Upper lobe of right lung (tissue), 1 donor: ENCODE data around the gene PELI2. TPM values are rescaled to one million over a fixed set of nuclear protein-coding genes. Genes with fewer than 3 reads are reported as not detected.
A peak's percentile ranks its signal among the peaks of the same experiment; 100 is the strongest.

ENCODE experiments used
- ATAC-seq: fragments of 200-7000 bp; cut with Tn5 transposase; one replicate; pipeline ENCODE4 v1.9.1; 2020; ENCODE audit warnings: mild to moderate bottlenecking, moderate library complexity
- DNase-seq: peaks from one replicate; pipeline ENCODE4 v3.0.0-alpha.2; 2020
- H3K27ac ChIP-seq: fragments of 200-600 bp; one replicate; pipeline ENCODE4 v1.8.0; 2022
- H3K27me3 ChIP-seq: fragments of 200-600 bp; one replicate; pipeline ENCODE4 v1.8.0; 2022; ENCODE audit warnings: mild to moderate bottlenecking
- H3K36me3 ChIP-seq: fragments of 200-600 bp; one replicate; pipeline ENCODE4 v1.8.0; 2022
- H3K4me1 ChIP-seq: fragments of 200-600 bp; one replicate; pipeline ENCODE4 v1.8.0; 2022
- H3K4me3 ChIP-seq: fragments of 200-600 bp; one replicate; pipeline ENCODE4 v1.8.0; 2022; ENCODE audit warnings: mild to moderate bottlenecking
- H3K9me3 ChIP-seq: fragments of 200-600 bp; one replicate; pipeline ENCODE4 v1.8.0; 2022
- intact Hi-C: fragments of 100-400 bp; cut with DNase I; formaldehyde crosslinking; loops from one replicate; pipeline ENCODE4 v1.11.0; 2022
- total RNA-seq: library from RNA; stranded (reverse); fragmentation: NEBNext Ultra II Directional; extraction: Animal tissue kit (Norgen Biotek cat#: 25700); gene quantifications from one replicate; pipeline ENCODE4 v1.2.1, GENCODE V29; 2021
- TF ChIP-seq, protein P1 (sequence below): fragments of 200-600 bp; IDR thresholded peaks from one replicate; pipeline ENCODE4 v1.8.0; 2022; ENCODE audit warnings: antibody characterized with exemption
- donor health status: DM: no; HTN: yes; CAD: no; lungs with severe emphysema.

Gene PELI2
- total RNA-seq, 1 donor from 2014 or later = 25.7 TPM

DNA sequence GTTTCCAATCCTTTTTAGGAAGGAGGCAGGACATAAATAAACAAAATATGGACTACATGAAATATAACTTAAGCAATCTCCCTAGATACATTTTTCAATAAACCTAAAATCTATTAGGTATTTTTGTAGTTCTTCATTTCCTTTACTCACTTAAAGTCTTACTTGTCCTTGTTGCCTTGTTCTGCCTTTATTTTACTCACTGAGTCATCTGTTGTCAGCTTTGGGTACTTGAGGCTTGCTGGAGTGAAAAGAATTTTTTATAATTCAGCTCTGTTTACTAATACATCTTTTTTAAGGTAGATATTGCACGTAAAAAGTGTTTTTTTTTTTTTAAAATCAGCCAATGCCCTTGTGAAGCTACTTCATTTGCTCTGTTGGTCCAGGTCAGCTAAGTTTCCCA lies 216.2 kb downstream of the PELI2 start:
- H3K9me3 ChIP-seq = no peaks in the 10 kb centered on the region
- no peaks in the 10 kb centered on the region for H3K36me3 ChIP-seq
- intact Hi-C loops = no loop called here
- TF ChIP-seq, protein P1, sequence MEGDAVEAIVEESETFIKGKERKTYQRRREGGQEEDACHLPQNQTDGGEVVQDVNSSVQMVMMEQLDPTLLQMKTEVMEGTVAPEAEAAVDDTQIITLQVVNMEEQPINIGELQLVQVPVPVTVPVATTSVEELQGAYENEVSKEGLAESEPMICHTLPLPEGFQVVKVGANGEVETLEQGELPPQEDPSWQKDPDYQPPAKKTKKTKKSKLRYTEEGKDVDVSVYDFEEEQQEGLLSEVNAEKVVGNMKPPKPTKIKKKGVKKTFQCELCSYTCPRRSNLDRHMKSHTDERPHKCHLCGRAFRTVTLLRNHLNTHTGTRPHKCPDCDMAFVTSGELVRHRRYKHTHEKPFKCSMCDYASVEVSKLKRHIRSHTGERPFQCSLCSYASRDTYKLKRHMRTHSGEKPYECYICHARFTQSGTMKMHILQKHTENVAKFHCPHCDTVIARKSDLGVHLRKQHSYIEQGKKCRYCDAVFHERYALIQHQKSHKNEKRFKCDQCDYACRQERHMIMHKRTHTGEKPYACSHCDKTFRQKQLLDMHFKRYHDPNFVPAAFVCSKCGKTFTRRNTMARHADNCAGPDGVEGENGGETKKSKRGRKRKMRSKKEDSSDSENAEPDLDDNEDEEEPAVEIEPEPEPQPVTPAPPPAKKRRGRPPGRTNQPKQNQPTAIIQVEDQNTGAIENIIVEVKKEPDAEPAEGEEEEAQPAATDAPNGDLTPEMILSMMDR = no peak
- DNase-seq (no peak), ATAC-seq (no peak)
- H3K4me3 ChIP-seq = no peak overlapping the region
- no peaks in the 10 kb centered on the region for H3K27me3 ChIP-seq
- peaks cover 4% of the 10 kb centered on the region for H3K4me1 ChIP-seq
- no peak overlapping the region for H3K27ac ChIP-seq

DNA sequence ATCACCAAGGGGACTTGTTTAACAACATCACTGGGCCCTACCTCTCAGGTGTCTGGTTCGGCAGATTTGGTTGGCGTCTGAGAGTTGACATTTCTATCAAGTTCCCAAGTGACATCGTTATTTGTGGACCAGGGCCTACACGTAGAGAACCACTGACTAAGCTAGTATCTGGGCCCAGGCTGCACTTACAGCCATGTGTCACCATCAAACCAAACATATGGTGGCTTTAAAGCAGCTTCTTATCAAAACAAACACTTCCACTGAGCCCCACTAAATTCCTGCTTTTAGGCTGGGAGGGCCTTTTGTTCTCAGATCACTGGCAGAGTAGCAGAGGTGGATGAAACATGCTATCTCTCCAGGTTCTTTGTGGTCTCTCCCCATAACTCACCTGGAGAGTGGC lies 220.5 kb downstream of the PELI2 start:
- no peaks in the 10 kb centered on the region for H3K36me3 ChIP-seq
- no peaks in the 10 kb centered on the region for H3K27me3 ChIP-seq
- TF ChIP-seq, protein P1 = no peak
- no peak overlapping the region for H3K4me3 ChIP-seq
- H3K9me3 ChIP-seq = no peaks in the 10 kb centered on the region
- intact Hi-C loops = no loop called here
- no peak overlapping the region for H3K27ac ChIP-seq
- ATAC-seq = no peak
- DNase-seq = no peak
- peaks cover 23% of the 10 kb centered on the region for H3K4me1 ChIP-seq

DNA sequence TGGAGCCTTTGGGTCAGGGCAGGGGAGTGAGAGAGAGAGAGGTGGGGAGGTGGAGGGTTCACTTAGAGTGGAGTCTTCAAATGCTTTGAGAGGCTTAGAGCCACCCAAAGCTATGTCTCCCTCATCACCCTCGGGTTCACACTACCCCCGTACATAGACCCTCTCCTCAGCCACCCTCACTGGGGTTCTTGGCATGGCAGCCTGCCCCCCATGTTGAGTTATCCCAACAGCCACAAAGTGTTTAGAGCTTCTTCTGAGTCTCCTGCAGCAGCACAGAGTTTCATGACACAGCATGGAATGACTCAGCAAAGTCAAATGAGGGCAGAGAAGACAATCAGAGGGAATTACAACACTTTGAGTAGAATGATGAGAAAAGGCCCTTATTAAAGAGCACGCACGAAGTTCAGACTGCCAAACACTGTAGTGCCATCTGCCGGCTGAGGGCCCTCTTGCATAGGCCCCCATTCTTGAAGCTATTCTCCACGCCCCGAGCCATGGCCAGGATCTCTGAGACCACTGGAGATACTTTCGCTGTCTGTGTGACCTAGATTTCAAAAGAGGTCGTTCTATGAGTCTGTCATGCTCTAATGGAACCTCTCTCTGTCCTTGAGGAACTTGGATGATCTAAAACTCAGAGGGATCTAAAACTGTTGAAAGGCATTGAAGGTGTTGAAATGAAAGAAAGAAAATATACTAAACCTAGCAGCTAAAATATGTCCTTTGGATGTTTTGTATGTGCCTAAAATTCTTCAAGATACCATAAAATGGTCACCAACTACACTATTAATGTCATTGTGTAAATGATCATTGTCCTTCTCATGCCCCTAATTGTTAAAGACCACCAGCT lies 221.9 kb downstream of the PELI2 start:
- peak; percentile 81 for DNase-seq
- H3K27ac ChIP-seq = no peak overlapping the region
- intact Hi-C loops = no loop called here

GRCh38 chr14:56340932-56341331 lies 222.7 kb downstream of the PELI2 start:
- Histone ChIP-seq H3K9me3 (no peaks in the 10 kb centered on the region), H3K4me3 (no peak overlapping the region), H3K27me3 (no peaks in the 10 kb centered on the region), H3K36me3 (no peaks in the 10 kb centered on the region), H3K4me1 (peaks cover 23% of the 10 kb centered on the region), H3K27ac (no peak overlapping the region)
- TF ChIP-seq, protein P1 = no peak
- ATAC-seq (no peak), DNase-seq (no peak)
- intact Hi-C loops = no loop called here

More for the DNA sequence above, 221.9 kb downstream of the PELI2 start:
- TF ChIP-seq, protein P1 = peak; percentile 83
- H3K27me3 ChIP-seq = no peaks in the 10 kb centered on the region
- peak; percentile 93 for ATAC-seq
- no peaks in the 10 kb centered on the region for H3K9me3 ChIP-seq
- peaks cover 23% of the 10 kb centered on the region for H3K4me1 ChIP-seq
- no peak overlapping the region for H3K4me3 ChIP-seq
- H3K36me3 ChIP-seq = no peaks in the 10 kb centered on the region

GRCh38 chr14:56341766-56342493 lies 223.7 kb downstream of the PELI2 start:
- H3K4me1 ChIP-seq = peaks cover 23% of the 10 kb centered on the region
- no peaks in the 10 kb centered on the region for H3K36me3 ChIP-seq
- ATAC-seq (no peak), DNase-seq (no peak)
- intact Hi-C loops = no loop called here
- no peaks in the 10 kb centered on the region for H3K9me3 ChIP-seq
- H3K27ac ChIP-seq = peak overlapping the region; percentile 71
- H3K27me3 ChIP-seq = no peaks in the 10 kb centered on the region
- TF ChIP-seq, protein P1 = no peak
- no peak overlapping the region for H3K4me3 ChIP-seq
